ENCODE measurements around the gene SNX24. TPM values are rescaled to one million over a fixed set of nuclear protein-coding genes. Genes with fewer than 3 reads are reported as not detected.

The SNX24 gene
- total and polyA plus RNA-seq, 2 of the 4 experiments (the other 2 are of a cell fraction), result 13.8 to 15.0 TPM

GRCh38 chr5:123033157-123033671, 187.8 kb downstream of the SNX24 start:
- no peak overlapping the region for H3K56ac ChIP-seq (ENCODE audit: extremely low read depth, insufficient read depth, low read length)
- H2AFZ ChIP-seq (replicated peaks; ENCODE audit: low read length, poor library complexity), result no peak overlapping the region
- H3K23ac ChIP-seq (ENCODE audit: low read depth, low read length), result no peak overlapping the region
- H2AK9ac ChIP-seq (replicated peaks; ENCODE audit: low read depth, low read length, poor library complexity), result no peak overlapping the region
- no peak overlapping the region for H2AK5ac ChIP-seq (ENCODE audit: low read depth, low read length)
- H3K4me1 ChIP-seq (ENCODE audit: control insufficient read depth, insufficient read depth, low read length), result no peaks in the 10 kb centered on the region; the same call in 1 of the 2 replicates
- no peak overlapping the region for H3K4ac ChIP-seq (ENCODE audit: low read depth, low read length)
- H3K27ac ChIP-seq (ENCODE audit: insufficient read depth, low read length), result no peak overlapping the region
- H3K4me2 ChIP-seq (ENCODE audit: low read depth, low read length), result no peak overlapping the region
- H4K20me1 ChIP-seq (ENCODE audit: insufficient read depth, low read length), result 0 out of 2 replicates have a peak, but pooled peaks cover 4% of the 10 kb centered on the region
- peaks cover 5% of the 10 kb centered on the region for H3K36me3 ChIP-seq (ENCODE audit: control insufficient read depth, insufficient read depth, low read length)
- TF ChIP-seq CTCF (conservative IDR thresholded peaks at IDR 0.05; ENCODE audit: low read depth, low read length) (no peak), RAD21 (IDR thresholded peaks at IDR 0.05; ENCODE audit: low read length) (no peak), RCOR1 (IDR thresholded peaks at IDR 0.05; ENCODE audit: insufficient replicate concordance, low read length) (no peak), FOS (IDR thresholded peaks at IDR 0.05; ENCODE audit: low read depth, low read length) (no peak), SMC3 (IDR thresholded peaks at IDR 0.05; ENCODE audit: low read depth, low read length) (no peak), BHLHE40 (IDR thresholded peaks at IDR 0.05; ENCODE audit: low read depth, low read length) (no peak), POLR2A (IDR thresholded peaks at IDR 0.05; ENCODE audit: low read depth, low read length) (no peak), MAZ (IDR thresholded peaks at IDR 0.05; ENCODE audit: borderline replicate concordance, low read depth, low read length) (no peak), RFX5 (IDR thresholded peaks at IDR 0.05; ENCODE audit: low read depth, low read length) (no peak), CHD1 (IDR thresholded peaks at IDR 0.05; ENCODE audit: low read depth, low read length) (no peak), MXI1 (IDR thresholded peaks at IDR 0.05; ENCODE audit: borderline replicate concordance, low read depth, low read length) (no peak), ELK1 (IDR thresholded peaks at IDR 0.05; ENCODE audit: borderline replicate concordance, low read depth, low read length) (no peak), CEBPB (IDR thresholded peaks at IDR 0.05; ENCODE audit: low read depth, low read length) (no peak), MAFK (IDR thresholded peaks at IDR 0.05; ENCODE audit: low read depth, low read length) (no peak), NFE2L2 (IDR thresholded peaks at IDR 0.05; ENCODE audit: low read depth, low read length) (no peak)
- TF ChIP-seq, protein P1, sequence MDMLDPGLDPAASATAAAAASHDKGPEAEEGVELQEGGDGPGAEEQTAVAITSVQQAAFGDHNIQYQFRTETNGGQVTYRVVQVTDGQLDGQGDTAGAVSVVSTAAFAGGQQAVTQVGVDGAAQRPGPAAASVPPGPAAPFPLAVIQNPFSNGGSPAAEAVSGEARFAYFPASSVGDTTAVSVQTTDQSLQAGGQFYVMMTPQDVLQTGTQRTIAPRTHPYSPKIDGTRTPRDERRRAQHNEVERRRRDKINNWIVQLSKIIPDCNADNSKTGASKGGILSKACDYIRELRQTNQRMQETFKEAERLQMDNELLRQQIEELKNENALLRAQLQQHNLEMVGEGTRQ (IDR thresholded peaks at IDR 0.05; ENCODE audit: low read depth, low read length), result no peak
- H4K91ac ChIP-seq (ENCODE audit: insufficient read depth, low read depth, low read length), result no peak overlapping the region
- DNase-seq (no peak), ATAC-seq (ENCODE audit: low read depth) (no peak)
- no peak overlapping the region for H2BK120ac ChIP-seq (ENCODE audit: low read depth, low read length)
- no peaks in the 10 kb centered on the region for H3K9me3 ChIP-seq (ENCODE audit: control insufficient read depth, insufficient read depth, low read length)
- no CpG with 5 or more reads among the region's 6 CpGs for WGBS, 2 experiments (ENCODE audit: extremely low coverage in 2 of 2, insufficient read length in 1 of 2)
- no peaks in the 10 kb centered on the region for H3K27me3 ChIP-seq (ENCODE audit: control insufficient read depth, insufficient read depth, low read length)
- H2BK5ac ChIP-seq (ENCODE audit: low read depth, low read length, poor library complexity, severe bottlenecking), result no peak overlapping the region
- no peak overlapping the region for H3K14ac ChIP-seq (replicated peaks; ENCODE audit: low read depth, low read length)
- intact Hi-C loops (cut with micrococcal nuclease), result no loop called here
- no TSS peak for BruUV-seq (replicated peaks)
- H4K5ac ChIP-seq (ENCODE audit: low read depth, low read length), result no peak overlapping the region
- no peak overlapping the region for H2BK15ac ChIP-seq (ENCODE audit: low read depth, low read length)
- ChIA-PET POLR2A (ENCODE audit: unreplicated experiment) (interaction anchor here (0.6 kb wide), 1 partner anchor 139 kb away, joined by 4 read pairs; no protein-coding TSS in a partner anchor), CTCF (no interaction called here)
- 0 out of 2 replicates have a peak, but pooled peaks cover 11% of the 10 kb centered on the region for H3K9me1 ChIP-seq (ENCODE audit: insufficient read depth, low read length)
- no peak overlapping the region for H4K8ac ChIP-seq (ENCODE audit: low read depth in 2 of 2, low read length in 2 of 2)
- no peak overlapping the region for H2BK20ac ChIP-seq (ENCODE audit: low read depth, low read length)
- dilution Hi-C loops (cut with HindIII; ENCODE audit: low sequenced_read_pairs, unreplicated experiment), result no loop called here
- H3K4me3 ChIP-seq (ENCODE audit: insufficient read depth, low read depth, low read length), result no peak overlapping the region
- peaks cover 0 to 14% of the 10 kb centered on the region in 2 experiments; a peak in 2 of 4 replicates for H3K79me1 ChIP-seq (ENCODE audit: low read depth in 1 of 2, low read length in 2 of 2)
- in situ Hi-C loops (cut with MboI; ENCODE audit: low sequenced_read_pairs), result no loop called here
- no peak overlapping the region for H3K9ac ChIP-seq (ENCODE audit: low read depth, low read length)
- no peak overlapping the region for H3K18ac ChIP-seq (ENCODE audit: low read depth, low read length)
